DMS153 treated with DMSO at 0.1 percent for 48 hours (cell line): ENCODE data around the gene SLC35E1.

Experiments used
- DNase-seq: peaks from one replicate; lab custom pipeline; 2025; ENCODE audit not compliant: unreplicated experiment; lab: John Stamatoyannopoulos, UW

The SLC35E1 gene

GRCh38 chr19:16598848-16599247 lies 26.6 kb upstream of the SLC35E1 start:
- DNase-seq = no peak

GRCh38 chr19:16596399-16596798 lies 24.2 kb upstream of the SLC35E1 start:
- no peak for DNase-seq

GRCh38 chr19:16595097-16595496 lies 22.9 kb upstream of the SLC35E1 start:
- no peak for DNase-seq

- DNase-seq = no peak
Measured at GRCh38 chr19:16594681-16595091, 22.5 kb upstream of the SLC35E1 start.

- DNase-seq = no peak
Measured at GRCh38 chr19:16594131-16594586, 21.9 kb upstream of the SLC35E1 start.

- DNase-seq = no peak
Measured at GRCh38 chr19:16593181-16593580, 21.0 kb upstream of the SLC35E1 start.

- no peak for DNase-seq
Measured at GRCh38 chr19:16591803-16592556, 19.8 kb upstream of the SLC35E1 start.

- no peak for DNase-seq
Measured at GRCh38 chr19:16590876-16591802, 18.9 kb upstream of the SLC35E1 start.

- DNase-seq = no peak
Measured at GRCh38 chr19:16589917-16590316, 17.7 kb upstream of the SLC35E1 start.

- DNase-seq = no peak
Measured at GRCh38 chr19:16588824-16589577, 16.8 kb upstream of the SLC35E1 start.

GRCh38 chr19:16587833-16588823 lies 15.9 kb upstream of the SLC35E1 start:
- DNase-seq = no peak

GRCh38 chr19:16586991-16587832 lies 15.0 kb upstream of the SLC35E1 start:
- DNase-seq = no peak

GRCh38 chr19:16586477-16586871 lies 14.3 kb upstream of the SLC35E1 start:
- DNase-seq = no peak

GRCh38 chr19:16585808-16586476 lies 13.7 kb upstream of the SLC35E1 start:
- DNase-seq = no peak

- DNase-seq = no peak
Measured at GRCh38 chr19:16585094-16585801, 13.0 kb upstream of the SLC35E1 start.

GRCh38 chr19:16584248-16585093 lies 12.3 kb upstream of the SLC35E1 start:
- DNase-seq = peak; percentile 49
